NAMALWA (cell line): ENCODE data around the gene ABCC11.

Source experiments
- DNase-seq: peaks from one replicate; pipeline ENCODE4 v3.0.0-alpha.2; 2015; ENCODE audit warnings: low spot score

Gene ABCC11

DNA sequence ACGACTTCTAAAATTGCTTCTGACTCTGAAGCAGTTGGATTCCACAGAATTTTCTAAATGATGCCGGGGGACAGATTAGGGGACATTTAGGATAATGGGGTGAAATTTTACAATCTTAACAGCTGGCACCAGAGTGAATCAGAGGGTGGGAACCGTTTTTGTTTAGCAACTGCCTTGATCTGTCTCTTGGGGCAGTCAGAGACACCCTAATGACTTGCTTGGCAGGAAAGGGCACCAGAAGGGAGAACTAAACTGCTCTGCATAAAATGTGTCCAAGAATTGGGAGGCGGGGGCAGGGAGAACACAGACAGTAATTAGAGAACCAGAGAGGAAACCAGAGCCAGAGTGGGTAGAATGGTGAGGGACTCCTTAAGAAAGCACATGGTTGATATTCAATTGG lies 85.4 kb downstream of the ABCC11 start:
- DNase-seq = no peak

- DNase-seq = no peak
Measured at GRCh38 chr16:48160575-48160974, 86.8 kb downstream of the ABCC11 start.

DNA sequence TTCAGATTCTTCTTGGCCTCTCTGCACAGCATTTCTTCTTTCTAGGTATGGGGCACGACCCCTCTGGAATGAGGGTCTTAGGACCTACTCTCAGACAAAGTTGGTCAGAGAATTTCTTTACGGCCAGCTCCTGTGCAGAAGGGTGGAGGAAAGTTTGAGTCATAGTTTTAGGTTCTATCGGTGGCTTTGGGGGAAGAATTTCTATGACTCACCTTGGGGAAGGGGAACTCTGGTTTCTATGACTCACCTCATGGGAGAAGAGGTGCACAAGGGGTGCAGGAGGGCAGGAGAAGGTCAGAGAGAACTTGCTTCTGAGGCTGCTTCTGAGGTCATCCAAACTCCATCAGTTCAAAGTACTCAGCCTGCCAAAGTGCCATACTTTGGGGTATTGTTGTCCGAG lies 89.0 kb downstream of the ABCC11 start:
- no peak for DNase-seq

GRCh38 chr16:48157794-48158193 lies 89.5 kb downstream of the ABCC11 start:
- DNase-seq = no peak

- DNase-seq = no peak
Measured at GRCh38 chr16:48157302-48157701, 90.0 kb downstream of the ABCC11 start.

DNA sequence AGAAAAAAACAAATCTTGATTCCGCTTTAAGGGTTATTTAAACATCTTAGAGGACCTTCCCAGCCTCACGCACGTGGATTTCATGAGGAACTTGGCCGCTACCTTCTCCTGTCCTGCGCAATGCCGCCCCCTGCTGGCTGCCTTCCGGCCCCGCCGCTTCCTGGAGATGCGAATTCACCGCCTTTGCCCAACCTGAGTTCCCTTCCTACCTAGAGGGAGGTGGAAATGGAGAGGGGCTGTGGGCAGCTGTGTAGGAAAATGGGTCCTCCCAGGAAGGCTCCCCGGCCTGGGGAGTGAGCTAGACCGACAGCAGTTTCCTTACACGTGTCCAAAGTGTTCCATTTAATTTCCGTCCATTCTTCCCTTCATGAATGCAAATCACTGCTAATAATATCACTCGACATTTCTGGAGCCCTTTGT lies 90.5 kb downstream of the ABCC11 start:
- DNase-seq = peak; percentile 75

DNA sequence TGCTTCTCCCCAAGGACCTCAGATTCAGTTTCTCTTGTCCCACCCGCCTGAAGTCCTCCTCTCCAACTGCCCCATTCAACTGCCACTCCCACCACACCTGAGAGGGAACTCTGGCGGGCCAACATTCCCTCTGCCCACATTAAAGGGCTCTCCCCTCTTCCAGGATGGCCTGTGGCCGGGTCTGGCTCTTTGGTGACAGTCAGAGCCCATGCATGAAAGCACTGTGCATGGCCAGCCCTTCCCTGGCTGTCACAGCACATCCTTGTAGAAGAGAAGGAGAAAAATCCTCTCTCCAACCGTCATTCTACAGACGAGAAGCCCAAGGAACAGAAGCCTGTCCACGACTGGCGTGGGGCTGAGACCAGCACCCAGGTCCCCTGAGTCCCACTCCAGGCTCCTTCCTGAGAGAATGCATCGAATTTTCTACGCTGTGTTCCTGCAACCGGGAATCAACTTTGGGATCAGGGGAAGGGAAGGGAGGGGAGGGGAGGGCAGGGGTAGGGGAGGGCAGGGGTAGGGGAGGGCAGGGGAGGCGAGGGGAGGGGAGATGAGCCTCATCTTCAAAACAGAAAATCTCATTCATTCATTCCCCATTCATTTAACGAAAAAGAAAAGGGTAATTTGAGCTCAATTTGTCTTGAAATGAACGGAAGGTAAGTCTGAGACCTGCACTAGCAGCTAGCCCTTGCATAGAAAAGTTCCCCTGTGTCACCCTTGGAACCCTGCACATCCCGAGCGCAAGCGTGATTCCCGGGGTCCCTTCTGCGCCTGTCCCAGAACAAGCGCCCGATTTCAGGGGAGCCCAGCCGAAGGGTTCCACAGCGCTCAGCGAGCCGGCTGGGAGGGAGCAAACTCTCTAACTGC lies 91.2 kb downstream of the ABCC11 start, which contains the start of gene ABCC12:
ABCC12 (minus strand) TSS at position 68 of the 864 bp plus-strand sequence. CDS start 9,569 bp downstream, outside the sequence.
- no peak for DNase-seq

DNA sequence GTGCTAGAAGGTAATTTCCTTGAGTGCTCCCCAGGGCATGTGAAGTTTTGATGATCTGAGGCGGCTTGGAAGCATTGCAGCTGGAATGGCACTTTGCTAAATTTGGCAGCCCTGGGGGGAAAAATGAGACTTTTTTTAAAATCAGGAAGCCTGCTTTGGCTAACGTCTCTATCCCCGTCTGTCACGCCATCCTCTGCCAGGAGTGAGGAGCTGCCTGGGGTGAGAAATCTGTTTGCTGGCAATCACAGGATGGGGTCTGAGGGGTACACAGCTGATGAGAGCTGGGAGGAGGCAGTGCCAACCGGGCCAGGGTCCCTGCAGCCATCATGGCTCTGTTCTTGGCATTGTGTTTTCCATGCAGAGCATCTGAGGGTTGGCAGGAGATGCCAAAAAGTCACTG lies 93.6 kb downstream of the ABCC11 start:
- DNase-seq = no peak

- no peak for DNase-seq
Measured at GRCh38 chr16:48152226-48152625, 95.1 kb downstream of the ABCC11 start.

DNA sequence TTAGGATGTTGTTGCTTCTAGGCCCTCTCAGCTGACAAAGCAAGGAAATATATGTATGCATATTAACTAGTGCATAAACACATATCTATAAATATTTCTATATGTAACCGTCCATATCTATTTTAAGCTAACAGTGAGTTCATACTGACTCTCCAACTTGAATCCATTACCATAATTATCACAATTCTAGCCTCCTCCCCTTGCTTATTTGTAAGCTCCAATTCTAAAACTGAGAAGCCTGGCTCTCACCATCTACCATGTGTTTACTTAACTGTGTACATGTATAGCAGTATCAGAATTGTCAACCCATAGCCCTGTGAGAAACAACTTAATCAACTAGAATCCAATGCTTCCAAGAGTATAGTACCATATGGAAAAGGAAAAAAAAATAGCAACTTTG lies 96.6 kb downstream of the ABCC11 start:
- DNase-seq = no peak

DNA sequence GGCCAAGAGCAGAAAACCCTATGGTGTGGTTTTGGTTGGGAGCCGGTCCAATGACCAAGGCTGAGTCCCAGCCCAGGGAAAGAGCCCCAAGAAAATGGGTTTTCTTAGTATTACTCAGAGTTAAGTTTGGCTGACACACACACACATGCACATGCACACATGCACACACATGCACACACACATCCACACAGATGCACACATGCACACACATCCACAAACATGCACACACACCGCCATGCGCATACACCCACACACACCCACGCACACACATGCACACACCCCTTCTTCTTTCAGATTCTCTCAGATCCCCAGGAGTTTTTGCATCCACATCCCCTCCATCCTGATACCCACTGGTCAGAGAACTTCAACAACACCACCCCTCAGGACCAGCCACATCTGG lies 100.6 kb downstream of the ABCC11 start:
- no peak for DNase-seq

DNA sequence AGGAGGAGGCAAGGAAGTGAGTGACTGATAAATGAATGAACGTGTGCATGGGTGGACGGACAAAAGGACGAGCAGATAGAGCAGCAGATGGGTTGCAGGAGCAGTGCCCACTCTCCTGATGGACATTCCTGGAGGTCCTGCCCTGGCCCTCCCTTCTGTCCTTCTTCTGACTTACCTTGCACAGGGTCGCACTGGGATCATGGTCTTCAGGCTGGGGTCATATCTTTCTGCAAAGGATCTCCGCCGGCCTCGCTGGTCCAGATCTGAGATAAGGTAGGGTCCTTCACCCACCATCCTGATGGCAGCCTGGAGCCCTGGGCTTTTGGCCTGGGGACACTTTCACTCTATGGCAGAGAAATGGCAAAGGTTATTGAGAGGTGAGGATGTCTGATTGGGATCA lies 101.2 kb downstream of the ABCC11 start:
- DNase-seq = no peak

- DNase-seq = no peak
Measured at GRCh38 chr16:48143812-48144368, 103.4 kb downstream of the ABCC11 start.

DNA sequence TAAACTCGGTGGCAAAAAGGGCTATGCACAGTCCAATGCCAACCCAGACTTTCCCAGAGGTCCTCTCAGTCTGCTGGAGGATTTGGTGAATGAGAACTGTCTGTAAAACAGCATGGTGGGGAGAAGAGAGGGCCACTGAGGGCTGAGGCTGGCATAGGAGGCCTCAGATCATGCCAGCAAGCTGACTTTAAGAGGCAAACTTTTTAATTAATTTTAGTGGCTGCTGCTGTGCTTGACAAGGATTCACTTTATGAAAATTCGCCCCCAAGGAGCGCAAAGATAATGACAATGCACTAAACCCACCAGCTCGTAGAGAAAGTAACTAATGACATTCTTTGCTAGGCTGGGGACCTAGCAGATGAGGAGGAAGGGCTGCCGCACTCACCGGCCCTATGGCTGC lies 106.5 kb downstream of the ABCC11 start:
- no peak for DNase-seq

- no peak for DNase-seq
Measured at GRCh38 chr16:48139517-48139916, 107.8 kb downstream of the ABCC11 start.

DNA sequence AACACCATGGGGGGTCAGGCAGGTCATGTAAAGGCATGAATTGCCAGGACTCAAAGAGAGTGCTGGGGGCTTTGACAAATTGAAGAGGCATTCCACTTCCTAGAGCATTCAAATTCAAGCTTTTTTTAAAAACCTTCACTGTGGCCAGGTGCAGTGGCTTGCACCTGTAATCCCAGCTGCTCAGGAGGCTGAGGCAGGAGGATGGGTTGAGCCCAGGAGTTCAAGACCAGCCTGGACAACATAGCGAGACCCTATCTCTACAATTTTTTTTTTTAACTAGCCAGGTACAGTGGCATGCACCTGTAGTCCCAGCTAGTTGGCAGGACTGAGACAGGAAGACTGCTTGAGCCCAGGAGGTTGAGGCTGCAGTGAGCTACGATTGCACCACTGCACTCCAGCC lies 108.8 kb downstream of the ABCC11 start:
- no peak for DNase-seq

- no peak for DNase-seq
Measured at GRCh38 chr16:48137822-48138221, 109.5 kb downstream of the ABCC11 start.

DNA sequence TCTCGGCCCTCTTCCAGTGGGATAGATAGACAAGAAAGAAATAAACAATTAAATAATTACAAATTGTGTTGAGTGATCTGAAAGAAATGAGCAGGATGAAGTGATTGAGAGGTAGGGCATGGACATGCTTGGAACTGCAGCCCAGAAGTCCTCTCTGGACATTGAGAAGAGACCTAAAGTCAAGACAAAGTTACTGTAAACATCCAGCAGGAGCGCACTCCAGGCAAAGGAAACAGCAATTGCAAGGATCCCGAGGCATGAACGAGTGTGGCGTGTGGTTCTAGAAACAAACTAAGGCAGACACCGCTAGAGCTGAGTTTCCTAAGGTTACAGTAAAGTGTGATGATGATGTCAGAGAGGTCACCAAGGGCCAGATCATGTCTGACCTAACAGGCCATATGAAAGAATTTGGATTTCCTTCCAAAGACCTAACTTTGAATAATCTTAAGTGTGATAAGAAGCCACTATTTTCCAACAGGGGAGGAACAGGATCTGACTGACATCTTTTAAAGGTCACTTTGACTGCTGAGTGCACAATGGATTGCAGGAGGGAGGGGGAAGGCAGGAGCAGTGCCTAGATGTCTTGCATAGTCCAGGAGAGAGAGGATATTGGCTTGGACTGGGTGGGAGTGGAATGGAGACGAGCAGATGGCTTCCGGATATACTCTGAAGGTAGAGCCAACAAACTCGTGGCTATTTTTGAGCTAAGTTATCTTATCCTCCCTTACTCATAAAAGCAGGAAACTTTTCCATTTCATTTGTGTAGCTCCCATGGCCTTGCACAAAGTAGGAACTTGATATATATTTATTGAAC lies 110.6 kb downstream of the ABCC11 start:
- no peak for DNase-seq

DNA sequence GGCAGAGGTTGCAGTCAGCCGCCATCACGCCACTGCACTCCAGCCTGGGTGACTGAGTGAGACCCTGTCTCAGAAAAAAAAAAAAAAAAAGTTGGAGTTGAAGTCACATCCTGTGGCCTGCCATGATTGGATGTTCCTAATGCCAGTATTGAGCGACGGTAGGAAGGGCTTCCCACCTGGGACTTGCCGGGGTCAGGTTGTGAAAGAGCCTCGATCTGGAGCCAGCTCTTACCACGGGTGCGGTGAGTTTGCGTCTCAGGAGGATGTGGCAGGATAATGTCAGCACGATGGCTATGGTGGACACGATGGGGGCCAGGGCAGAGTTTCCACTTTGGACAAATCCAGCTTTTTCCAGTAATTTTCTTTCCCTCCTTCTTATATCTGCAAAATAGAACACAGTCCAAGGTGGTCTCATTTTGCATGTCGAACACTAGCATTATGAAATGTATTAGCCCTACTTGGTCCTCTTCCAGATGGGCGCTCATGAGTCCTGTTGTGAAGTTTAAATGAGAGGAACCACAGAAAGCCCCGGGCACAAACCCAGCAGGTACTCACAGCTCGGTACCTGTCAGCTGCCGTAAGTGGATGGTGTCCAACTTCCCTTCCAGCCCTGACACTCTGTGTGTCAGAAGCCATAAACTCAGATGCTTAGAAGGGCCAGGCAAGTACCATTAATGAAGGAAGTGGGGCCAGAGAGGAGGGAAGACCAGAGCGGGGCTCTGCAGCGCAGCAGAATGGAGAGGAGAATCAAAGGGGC lies 113.7 kb downstream of the ABCC11 start:
- DNase-seq = no peak

GRCh38 chr16:48132696-48133095 lies 114.6 kb downstream of the ABCC11 start:
- no peak for DNase-seq

GRCh38 chr16:48131201-48131935 lies 116.0 kb downstream of the ABCC11 start:
- no peak for DNase-seq
